DOHH2 (cell line): ENCODE results near the gene MARCHF9.
"Not testable (repeated sequence)": the region's sequence is repeated elsewhere in the genome, so short reads cannot be mapped to it uniquely, and the experiment has no call there.

Experiments
- H3F3A ChIP-seq: fragments of 200-600 bp; sonication (generic), shearing (Covaris generic); 2 replicates; pipeline ENCODE4 v1.6.0; 2016; ENCODE audit warnings: antibody characterized with exemption, mild to moderate bottlenecking; ENCODE audit not compliant: control insufficient read depth, insufficient read depth
- H3K27ac ChIP-seq: fragments of 200-600 bp; sonication (generic); 2 replicates; pipeline ENCODE4 v1.5.1; 2014; ENCODE audit warnings: low read depth, mild to moderate bottlenecking, low read length, moderate library complexity
- H3K27me3 ChIP-seq: fragments of 200-600 bp; sonication (generic); 2 replicates; pipeline ENCODE4 v1.6.1; 2014; ENCODE audit warnings: mild to moderate bottlenecking, low read length, mixed read lengths; ENCODE audit not compliant: control insufficient read depth
- H3K36me3 ChIP-seq: fragments of 200-600 bp; sonication (generic); 2 replicates; pipeline ENCODE4 v1.6.1; 2014; ENCODE audit warnings: mild to moderate bottlenecking, low read length, moderate library complexity, mixed read lengths; ENCODE audit not compliant: control insufficient read depth
- H3K4me1 ChIP-seq: fragments of 200-600 bp; sonication (generic); 2 replicates; pipeline ENCODE4 v1.6.1; 2014; ENCODE audit warnings: mild to moderate bottlenecking, low read length, mixed read lengths; ENCODE audit not compliant: control insufficient read depth
- H3K4me2 ChIP-seq: fragments of 200-600 bp; sonication (generic); 2 replicates; pipeline ENCODE4 v1.6.0; 2014; ENCODE audit warnings: mild to moderate bottlenecking, low read length, moderate library complexity
- H3K4me3 ChIP-seq: fragments of 200-600 bp; sonication (generic); 2 replicates; pipeline ENCODE4 v1.5.1; 2014; ENCODE audit warnings: mild to moderate bottlenecking, low read length, mixed read lengths
- H3K79me2 ChIP-seq: fragments of 200-600 bp; sonication (generic); 2 replicates; pipeline ENCODE4 v1.6.1; 2014; ENCODE audit warnings: mild to moderate bottlenecking, low read length, mixed read lengths; ENCODE audit not compliant: control insufficient read depth
- H3K9me2 ChIP-seq: fragments of 200-600 bp; sonication (generic); replicated peaks from 2 replicates; pipeline ENCODE4 v1.6.1; 2014; ENCODE audit warnings: mild to moderate bottlenecking, low read length, mixed read lengths; ENCODE audit not compliant: control insufficient read depth
- H3K9me3 ChIP-seq: fragments of 200-600 bp; sonication (generic); 2 replicates; pipeline ENCODE4 v1.6.1; 2014; ENCODE audit warnings: antibody characterized with exemption, low read length, mixed read lengths; ENCODE audit not compliant: control insufficient read depth, insufficient read depth
- H4K20me1 ChIP-seq: fragments of 200-600 bp; sonication (generic); 2 replicates; pipeline ENCODE4 v1.6.0; 2014; ENCODE audit warnings: low read depth, mild to moderate bottlenecking, antibody characterized with exemption, low read length, moderate library complexity; ENCODE audit not compliant: control insufficient read depth, insufficient read depth
- EZH2phosphoT487 ChIP-seq: fragments of 200-600 bp; sonication (generic); IDR thresholded peaks from 2 replicates; pipeline ENCODE4 v1.6.1; 2017; ENCODE audit warnings: borderline replicate concordance, mild to moderate bottlenecking, antibody characterized with exemption, low read length, moderate library complexity, mixed read lengths
- TF ChIP-seq, protein P1 (sequence below): fragments of 200-600 bp; sonication (generic); IDR thresholded peaks from one replicate; pipeline ENCODE4 v1.5.1; 2014; ENCODE audit warnings: antibody characterized with exemption, mild to moderate bottlenecking, low read depth, low read length; ENCODE audit not compliant: poor library complexity, severe bottlenecking

The MARCHF9 gene

DNA sequence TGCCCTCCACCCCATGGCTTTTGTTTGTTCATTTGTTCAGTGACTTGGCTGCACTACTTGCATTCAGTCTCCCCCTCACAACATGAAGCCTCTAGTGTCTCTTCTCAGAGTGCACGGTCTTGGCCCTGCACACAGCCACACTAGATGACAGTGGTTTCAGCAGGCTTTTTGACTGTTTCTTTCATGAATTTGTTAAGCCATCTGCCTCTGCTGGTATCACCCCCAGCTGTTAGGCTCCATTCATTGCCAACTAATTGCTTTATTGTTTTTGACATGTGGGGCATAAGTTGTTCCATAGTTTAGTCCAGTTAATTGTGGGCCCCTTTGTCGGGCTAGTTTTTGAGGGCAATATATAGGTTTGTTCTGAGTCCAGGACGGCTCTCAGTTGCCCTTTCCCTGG lies 42.2 kb upstream of the MARCHF9 start:
- Histone ChIP-seq H3K36me3 (peaks cover 26% of the 10 kb centered on the region), H3K79me2 (no peaks in the 10 kb centered on the region), H3K4me3 (no peak overlapping the region), H3K9me2 (no peaks in the 10 kb centered on the region), H3K27ac (no peak overlapping the region), H3K9me3 (no peaks in the 10 kb centered on the region), H3F3A (0 out of 2 replicates have a peak, but pooled peaks cover 2% of the 10 kb centered on the region), H4K20me1 (no peaks in the 10 kb centered on the region), H3K27me3 (no peaks in the 10 kb centered on the region), H3K4me2 (no peak overlapping the region), H3K4me1 (peaks cover 5% of the 10 kb centered on the region)
- no peak for TF ChIP-seq EZH2phosphoT487
- TF ChIP-seq, protein P1, sequence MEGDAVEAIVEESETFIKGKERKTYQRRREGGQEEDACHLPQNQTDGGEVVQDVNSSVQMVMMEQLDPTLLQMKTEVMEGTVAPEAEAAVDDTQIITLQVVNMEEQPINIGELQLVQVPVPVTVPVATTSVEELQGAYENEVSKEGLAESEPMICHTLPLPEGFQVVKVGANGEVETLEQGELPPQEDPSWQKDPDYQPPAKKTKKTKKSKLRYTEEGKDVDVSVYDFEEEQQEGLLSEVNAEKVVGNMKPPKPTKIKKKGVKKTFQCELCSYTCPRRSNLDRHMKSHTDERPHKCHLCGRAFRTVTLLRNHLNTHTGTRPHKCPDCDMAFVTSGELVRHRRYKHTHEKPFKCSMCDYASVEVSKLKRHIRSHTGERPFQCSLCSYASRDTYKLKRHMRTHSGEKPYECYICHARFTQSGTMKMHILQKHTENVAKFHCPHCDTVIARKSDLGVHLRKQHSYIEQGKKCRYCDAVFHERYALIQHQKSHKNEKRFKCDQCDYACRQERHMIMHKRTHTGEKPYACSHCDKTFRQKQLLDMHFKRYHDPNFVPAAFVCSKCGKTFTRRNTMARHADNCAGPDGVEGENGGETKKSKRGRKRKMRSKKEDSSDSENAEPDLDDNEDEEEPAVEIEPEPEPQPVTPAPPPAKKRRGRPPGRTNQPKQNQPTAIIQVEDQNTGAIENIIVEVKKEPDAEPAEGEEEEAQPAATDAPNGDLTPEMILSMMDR: no peak

DNA sequence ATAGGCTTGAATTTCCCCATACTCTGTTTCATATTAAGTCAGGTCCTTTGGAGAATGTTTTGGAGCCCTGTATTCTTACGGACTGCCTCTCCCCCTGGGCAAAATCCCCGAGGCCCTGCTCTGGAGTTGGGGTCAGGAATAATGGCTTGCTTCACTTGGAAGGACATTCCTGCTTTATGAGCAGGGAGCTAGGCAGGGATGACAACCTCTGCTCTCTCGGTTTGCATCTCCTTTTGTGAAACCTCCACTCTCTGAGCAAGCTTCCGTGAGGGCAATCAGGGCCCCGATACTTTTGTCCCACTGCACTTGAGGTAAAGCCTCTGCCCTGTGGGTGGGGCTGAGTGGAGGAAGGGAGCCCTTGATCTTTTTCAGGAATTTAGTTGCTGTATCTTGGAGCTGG lies 41.7 kb upstream of the MARCHF9 start:
- H4K20me1 ChIP-seq: no peaks in the 10 kb centered on the region
- H3F3A ChIP-seq: 0 out of 2 replicates have a peak, but pooled peaks cover under 1% of the 10 kb centered on the region
- no peaks in the 10 kb centered on the region for H3K79me2 ChIP-seq
- peaks cover 5% of the 10 kb centered on the region for H3K4me1 ChIP-seq
- TF ChIP-seq, protein P1: no peak
- TF ChIP-seq EZH2phosphoT487: no peak
- no peak overlapping the region for H3K4me3 ChIP-seq
- H3K9me2 ChIP-seq: no peaks in the 10 kb centered on the region
- H3K9me3 ChIP-seq: no peaks in the 10 kb centered on the region
- H3K27ac ChIP-seq: no peak overlapping the region
- H3K4me2 ChIP-seq: no peak overlapping the region
- no peaks in the 10 kb centered on the region for H3K27me3 ChIP-seq
- peaks cover 31% of the 10 kb centered on the region for H3K36me3 ChIP-seq

DNA sequence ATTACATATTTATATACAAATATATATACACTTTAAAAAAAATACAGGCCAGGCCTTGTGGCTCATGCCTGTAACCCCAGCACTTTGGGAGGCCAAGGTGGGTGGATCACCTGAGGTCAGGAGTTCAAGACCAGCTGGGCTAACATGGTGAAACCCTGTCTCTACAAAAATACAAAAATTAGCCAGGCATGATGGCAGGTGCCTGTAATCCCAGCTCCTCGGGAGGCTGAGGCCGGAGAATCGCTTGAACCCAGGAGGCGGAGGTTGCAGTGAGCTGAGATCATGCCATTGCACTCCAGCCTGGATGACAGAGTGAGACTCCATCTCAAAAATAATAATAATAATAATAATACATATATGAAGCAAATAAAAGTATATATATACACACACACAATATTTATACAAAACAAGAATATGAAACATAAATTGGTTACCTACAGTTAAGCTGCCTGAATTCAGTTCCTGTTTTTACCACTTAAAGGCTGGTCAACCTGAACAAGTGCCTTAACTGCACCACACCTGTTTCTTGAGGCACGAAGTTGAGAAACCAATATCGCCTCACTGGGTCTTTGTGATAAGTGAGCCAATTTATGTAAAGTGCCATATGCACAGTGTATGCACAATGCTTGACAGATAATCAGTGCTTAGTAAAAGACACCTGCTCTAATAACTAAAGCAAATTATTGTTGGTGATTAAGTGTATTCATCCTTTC lies 39.7 kb upstream of the MARCHF9 start:
- not testable (repeated sequence) for H3K27ac ChIP-seq, H3K79me2 ChIP-seq, H4K20me1 ChIP-seq, H3K9me2 ChIP-seq, H3K4me2 ChIP-seq, H3K27me3 ChIP-seq, H3K9me3 ChIP-seq, H3K4me3 ChIP-seq, H3F3A ChIP-seq, H3K4me1 ChIP-seq
- H3K36me3 ChIP-seq: peaks cover 49% of the 10 kb centered on the region

DNA sequence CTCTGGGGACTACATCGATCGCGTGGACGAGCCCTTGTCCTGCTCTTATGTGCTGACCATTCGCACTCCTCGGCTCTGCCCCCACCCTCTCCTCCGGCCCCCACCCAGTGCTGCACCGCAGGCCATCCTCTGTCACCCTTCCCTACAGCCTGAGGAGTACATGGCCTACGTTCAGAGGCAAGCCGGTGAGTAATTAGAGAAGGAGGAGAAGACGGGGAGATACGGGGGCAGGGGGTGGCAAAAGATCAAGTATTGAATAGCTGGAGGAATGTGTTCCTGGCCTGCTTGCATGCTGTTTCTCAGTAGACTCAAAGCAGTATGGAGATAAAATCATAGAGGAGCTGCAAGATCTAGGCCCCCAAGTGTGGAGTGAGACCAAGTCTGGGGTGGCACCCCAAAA lies 39.1 kb upstream of the MARCHF9 start:
- Histone ChIP-seq H4K20me1 (no peaks in the 10 kb centered on the region), H3K27me3 (no peaks in the 10 kb centered on the region), H3K4me1 (peaks cover 5% of the 10 kb centered on the region), H3K9me3 (no peaks in the 10 kb centered on the region), H3K4me3 (no peak overlapping the region), H3K79me2 (no peaks in the 10 kb centered on the region), H3K36me3 (peaks cover 55% of the 10 kb centered on the region), H3K9me2 (no peaks in the 10 kb centered on the region), H3K27ac (no peak overlapping the region), H3F3A (no peaks in the 10 kb centered on the region), H3K4me2 (no peak overlapping the region)
- TF ChIP-seq EZH2phosphoT487: no peak
- TF ChIP-seq, protein P1: no peak
